ENCODE results near the gene GALNT13.

The GALNT13 gene

DNA sequence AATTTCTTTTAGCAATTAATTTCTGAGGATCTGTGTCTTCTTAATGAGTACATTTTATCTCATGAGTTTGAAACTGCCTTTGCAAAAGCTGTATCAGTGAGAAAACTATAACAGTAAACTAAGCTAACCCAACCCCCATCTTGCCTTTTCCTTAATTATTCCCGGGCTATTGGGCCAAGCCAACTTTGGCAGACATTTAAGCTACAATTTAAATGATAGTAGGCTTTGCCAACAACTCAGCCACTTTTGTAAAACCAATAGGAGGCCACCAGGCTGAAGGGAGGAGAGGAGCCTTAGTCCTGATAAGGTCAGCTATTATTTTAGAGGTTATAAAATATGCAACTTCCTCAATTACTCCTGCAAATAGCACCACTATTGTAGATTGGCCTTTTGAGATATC lies 608.8 kb downstream of the GALNT13 start:
- no peak for DNase-seq (ENCODE audit: low read depth)
- no peak overlapping the region for H3K4me3 ChIP-seq (ENCODE audit: control insufficient read depth, low read depth, low read length)
- TF ChIP-seq CTCF (conservative IDR thresholded peaks at IDR 0.05; ENCODE audit: control insufficient read depth, insufficient read depth, low read depth, low read length) = no peak

GRCh38 chr2:154481336-154481735 lies 609.6 kb downstream of the GALNT13 start:
- no peak overlapping the region for H3K4me3 ChIP-seq (ENCODE audit: control insufficient read depth, low read depth, low read length)
- no peak for DNase-seq (ENCODE audit: low read depth)
- TF ChIP-seq CTCF (conservative IDR thresholded peaks at IDR 0.05; ENCODE audit: control insufficient read depth, insufficient read depth, low read depth, low read length) = no peak

- H3K4me3 ChIP-seq (ENCODE audit: control insufficient read depth, low read depth, low read length) = no peak overlapping the region
- no peak for TF ChIP-seq CTCF (conservative IDR thresholded peaks at IDR 0.05; ENCODE audit: control insufficient read depth, insufficient read depth, low read depth, low read length)
- DNase-seq (ENCODE audit: low read depth) = no peak
Measured at GRCh38 chr2:154484338-154485099, 612.8 kb downstream of the GALNT13 start.

DNA sequence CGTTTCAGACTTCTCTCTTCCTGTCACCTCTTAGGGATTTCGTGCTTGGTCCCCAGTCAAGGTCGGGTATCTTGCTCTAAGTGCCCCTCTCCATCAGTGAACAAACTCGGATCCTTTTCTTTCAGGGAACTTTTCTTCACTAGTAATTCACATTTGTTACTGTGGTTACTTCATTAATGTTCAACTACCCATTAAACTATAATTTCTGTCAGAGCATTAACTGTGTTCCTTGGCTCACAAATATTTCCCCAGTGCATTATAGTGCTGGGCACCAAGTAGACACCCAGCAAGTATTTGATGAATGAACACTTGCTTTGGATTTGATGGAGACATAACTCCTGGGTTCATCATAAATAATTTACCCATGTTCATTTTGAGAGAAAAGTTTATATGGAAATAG lies 617.1 kb downstream of the GALNT13 start:
- no peak for DNase-seq (ENCODE audit: low read depth)
- TF ChIP-seq CTCF (conservative IDR thresholded peaks at IDR 0.05; ENCODE audit: control insufficient read depth, insufficient read depth, low read depth, low read length) = no peak
- no peak overlapping the region for H3K4me3 ChIP-seq (ENCODE audit: control insufficient read depth, low read depth, low read length)

GRCh38 chr2:154489266-154489858 lies 617.6 kb downstream of the GALNT13 start:
- no peak for DNase-seq (ENCODE audit: low read depth)
- no peak for TF ChIP-seq CTCF (conservative IDR thresholded peaks at IDR 0.05; ENCODE audit: control insufficient read depth, insufficient read depth, low read depth, low read length)
- no peak overlapping the region for H3K4me3 ChIP-seq (ENCODE audit: control insufficient read depth, low read depth, low read length)

- no peak for TF ChIP-seq CTCF (conservative IDR thresholded peaks at IDR 0.05; ENCODE audit: control insufficient read depth, insufficient read depth, low read depth, low read length)
- DNase-seq (ENCODE audit: low read depth) = no peak
- H3K4me3 ChIP-seq (ENCODE audit: control insufficient read depth, low read depth, low read length) = no peak overlapping the region
Measured at GRCh38 chr2:154490530-154490929, 618.8 kb downstream of the GALNT13 start.
